ENCODE data around the gene ERFE.

GRCh38 chr2:238155761-238156694 is 2.7 kb upstream of the ERFE start:
- TF ChIP-seq EZH2phosphoT487 (IDR thresholded peaks at IDR 0.05; ENCODE audit: insufficient read depth, low read depth) = no peak
- TF ChIP-seq EZH2 (IDR thresholded peaks at IDR 0.05; ENCODE audit: insufficient read depth, poor library complexity, severe bottlenecking) = no peak
